Stimulated activated CD4-positive, alpha-beta T cell treated with anti-CD3 and anti-CD28 coated beads, Interleukin-12 subunit alpha, Interleukin-12 subunit beta, amount 100 ng/mL, for 24 hours (primary cell): Measurements from ENCODE around the gene HIGD1A.
"Not testable (repeated sequence)": the region's sequence is repeated elsewhere in the genome, so short reads cannot be mapped to it uniquely, and the experiment has no call there.

Source experiments
- DNase-seq, 2 experiments: peaks; one replicate each; pipeline ENCODE4 v3.0.0-alpha.2; 2020; ENCODE audit warnings: low read depth in 2 of 2

HIGD1A gene

GRCh38 chr3:42829083-42829627, 24.9 kb upstream of the HIGD1A start:
- DNase-seq = no peak

GRCh38 chr3:42827654-42828053, 23.4 kb upstream of the HIGD1A start:
- DNase-seq = no peak

GRCh38 chr3:42827023-42827422, 22.7 kb upstream of the HIGD1A start:
- DNase-seq = no peak

GRCh38 chr3:42826141-42826540, 21.9 kb upstream of the HIGD1A start:
- no peak for DNase-seq

- DNase-seq = no peak
Measured at GRCh38 chr3:42823351-42823750, 19.1 kb upstream of the HIGD1A start.

- no peak for DNase-seq
Measured at GRCh38 chr3:42822828-42823227, 18.5 kb upstream of the HIGD1A start.

- DNase-seq = no peak
Measured at GRCh38 chr3:42820746-42821051, 16.4 kb upstream of the HIGD1A start.

- no peak for DNase-seq
Measured at GRCh38 chr3:42819351-42819965, 15.2 kb upstream of the HIGD1A start.

GRCh38 chr3:42815826-42816225, 11.5 kb upstream of the HIGD1A start:
- no peak for DNase-seq

GRCh38 chr3:42814914-42815507, 10.7 kb upstream of the HIGD1A start:
- DNase-seq = no peak

- DNase-seq = no peak
Measured at GRCh38 chr3:42814246-42814645, 10.0 kb upstream of the HIGD1A start.

GRCh38 chr3:42811118-42811883, 7.0 kb upstream of the HIGD1A start:
- not testable (repeated sequence) for DNase-seq

- DNase-seq = not testable (repeated sequence)
Measured at GRCh38 chr3:42810706-42811105, 6.4 kb upstream of the HIGD1A start.

- DNase-seq = no peak
Measured at GRCh38 chr3:42809202-42809601, 4.9 kb upstream of the HIGD1A start, which contains the start of gene ACKR2. TSS of gene ACKR2 (plus strand) at chr3:42809445. CDS start at chr3:42864503, 55,058 bp downstream.

GRCh38 chr3:42807929-42808328, 3.6 kb upstream of the HIGD1A start:
- DNase-seq = no peak

- no peak for DNase-seq
Measured at GRCh38 chr3:42805141-42805821, 991 bp upstream of the HIGD1A start.

- no peak for DNase-seq
Measured at GRCh38 chr3:42804831-42805132, 492 bp upstream of the HIGD1A start.

- peak in 1 of 2 experiments; percentile 27 for DNase-seq
Measured at GRCh38 chr3:42803414-42804105, 730 bp downstream of the HIGD1A start.

- DNase-seq = no peak
Measured at GRCh38 chr3:42802876-42803413, 1.3 kb downstream of the HIGD1A start.

GRCh38 chr3:42801784-42802183, 2.5 kb downstream of the HIGD1A start:
- DNase-seq = no peak

GRCh38 chr3:42801048-42801620, 3.2 kb downstream of the HIGD1A start:
- DNase-seq = no peak
